Ascending aorta (tissue), 2 donors: Measurements from ENCODE around the gene STX8. TPM values are rescaled to one million over a fixed set of nuclear protein-coding genes. Genes with fewer than 3 reads are reported as not detected.

ENCODE experiments used
- DNase-seq, 2 donors: peaks; one replicate each; pipeline ENCODE4 v3.0.0-alpha.2; 2019; ENCODE audit warnings: low spot score in 2 of 2
- H3K27ac ChIP-seq, 2 donors: fragments of 200-600 bp; sonication (generic); one replicate each; pipeline ENCODE4 v1.5.1; 2016 to 2017; ENCODE audit warnings: mild to moderate bottlenecking in 1 of 2
- H3K27me3 ChIP-seq: fragments of 200-600 bp; sonication (generic); one replicate; pipeline ENCODE4 v1.5.1; 2017
- H3K36me3 ChIP-seq, 2 donors: fragments of 200-600 bp; sonication (generic); one replicate each; pipeline ENCODE4 v1.5.1; 2016
- H3K4me1 ChIP-seq, 2 donors: fragments of 200-600 bp; sonication (generic); one replicate each; pipeline ENCODE4 v1.5.1; 2016 to 2017; ENCODE audit warnings: mild to moderate bottlenecking in 1 of 2
- H3K4me3 ChIP-seq, 2 donors: fragments of 200-600 bp; sonication (generic); one replicate each; pipeline ENCODE4 v1.5.1; 2016 to 2017; ENCODE audit warnings: mild to moderate bottlenecking in 1 of 2
- H3K9me3 ChIP-seq, 2 donors: fragments of 200-600 bp; sonication (generic); one replicate each; pipeline ENCODE4 v1.5.1; 2016
- intact Hi-C: fragments of 100-400 bp; cut with DNase I; formaldehyde crosslinking; loops from one replicate; pipeline ENCODE4 v1.15.1; 2023
- total RNA-seq: library from RNA; depleted of rRNA; stranded (reverse); fragments of >200 nt; gene quantifications from one replicate; pipeline ENCODE4 v1.1.0, GENCODE V29; 2016
- TF ChIP-seq, protein P1 (sequence below), 3 experiments: fragments of 200-600 bp in 2 of 3; fragments of 450-650 bp in 1 of 3; sonication (generic) in 2 of 3; IDR thresholded peaks; one replicate each; pipeline ENCODE4 v1.5.1; 2016 to 2019; ENCODE audit warnings: antibody characterized with exemption in 3 of 3, mild to moderate bottlenecking in 1 of 3, moderate library complexity in 1 of 3

Gene STX8
- total RNA-seq, 1 donor from 2014 or later, result 7.6 TPM

DNA sequence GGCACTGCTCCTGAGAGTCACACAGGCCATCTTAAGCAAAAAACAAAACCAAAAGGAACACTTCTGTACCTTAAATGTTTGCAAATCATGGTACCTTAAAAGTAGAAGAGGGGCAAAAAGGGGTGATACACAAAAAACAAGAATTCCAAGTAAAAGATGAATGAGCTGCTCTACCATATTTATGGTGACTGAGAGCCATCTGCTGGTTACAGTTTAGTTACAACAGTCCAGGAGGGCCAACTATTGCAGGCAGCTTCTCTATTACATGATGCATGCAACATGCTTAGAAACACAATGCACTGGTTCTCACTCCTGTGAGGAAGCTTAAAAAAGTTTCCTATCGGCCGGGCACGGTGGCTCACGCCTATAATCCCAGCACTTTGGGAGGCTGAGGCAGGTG is 53.5 kb downstream of the STX8 start:
- H3K4me1 ChIP-seq, result no peaks in the 10 kb centered on the region
- no peak for DNase-seq
- H3K9me3 ChIP-seq, result no peaks in the 10 kb centered on the region
- TF ChIP-seq, protein P1, sequence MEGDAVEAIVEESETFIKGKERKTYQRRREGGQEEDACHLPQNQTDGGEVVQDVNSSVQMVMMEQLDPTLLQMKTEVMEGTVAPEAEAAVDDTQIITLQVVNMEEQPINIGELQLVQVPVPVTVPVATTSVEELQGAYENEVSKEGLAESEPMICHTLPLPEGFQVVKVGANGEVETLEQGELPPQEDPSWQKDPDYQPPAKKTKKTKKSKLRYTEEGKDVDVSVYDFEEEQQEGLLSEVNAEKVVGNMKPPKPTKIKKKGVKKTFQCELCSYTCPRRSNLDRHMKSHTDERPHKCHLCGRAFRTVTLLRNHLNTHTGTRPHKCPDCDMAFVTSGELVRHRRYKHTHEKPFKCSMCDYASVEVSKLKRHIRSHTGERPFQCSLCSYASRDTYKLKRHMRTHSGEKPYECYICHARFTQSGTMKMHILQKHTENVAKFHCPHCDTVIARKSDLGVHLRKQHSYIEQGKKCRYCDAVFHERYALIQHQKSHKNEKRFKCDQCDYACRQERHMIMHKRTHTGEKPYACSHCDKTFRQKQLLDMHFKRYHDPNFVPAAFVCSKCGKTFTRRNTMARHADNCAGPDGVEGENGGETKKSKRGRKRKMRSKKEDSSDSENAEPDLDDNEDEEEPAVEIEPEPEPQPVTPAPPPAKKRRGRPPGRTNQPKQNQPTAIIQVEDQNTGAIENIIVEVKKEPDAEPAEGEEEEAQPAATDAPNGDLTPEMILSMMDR (IDR thresholded peaks at IDR 0.05), result peak in 2 of 3 experiments; percentile 48 to 59
- no peak overlapping the region for H3K4me3 ChIP-seq
- intact Hi-C loops, result loop anchor here (10.0 kb wide), 1 partner anchor 347 kb away; no protein-coding TSS in a partner anchor
- H3K36me3 ChIP-seq, result no peaks in the 10 kb centered on the region
- no peaks in the 10 kb centered on the region for H3K27me3 ChIP-seq
- H3K27ac ChIP-seq, result no peak overlapping the region

DNA sequence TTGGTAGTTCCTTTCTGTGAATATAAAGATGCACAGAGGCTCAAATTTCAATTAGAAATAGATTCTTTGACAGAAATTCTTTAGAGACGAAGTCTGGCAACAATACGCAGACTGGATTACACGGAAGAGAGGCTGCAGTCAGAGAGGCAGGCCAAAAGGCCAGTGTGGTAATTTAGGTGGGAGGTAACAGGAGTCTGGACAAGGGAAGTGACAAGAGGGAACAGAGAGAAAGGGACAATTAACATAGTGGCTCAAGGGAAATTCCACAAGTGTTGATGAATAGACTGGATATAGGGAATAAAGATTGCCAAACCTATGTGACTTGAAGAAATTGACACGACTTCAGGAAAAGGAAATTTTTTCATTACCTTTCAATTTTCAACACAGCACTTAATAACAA is 54.6 kb downstream of the STX8 start:
- no peak overlapping the region for H3K4me3 ChIP-seq
- H3K27ac ChIP-seq, result no peak overlapping the region
- H3K36me3 ChIP-seq, result no peaks in the 10 kb centered on the region
- DNase-seq, result no peak
- TF ChIP-seq, protein P1 (IDR thresholded peaks at IDR 0.05), result no peak
- H3K9me3 ChIP-seq, result no peaks in the 10 kb centered on the region
- H3K27me3 ChIP-seq, result no peaks in the 10 kb centered on the region
- no peaks in the 10 kb centered on the region for H3K4me1 ChIP-seq
- intact Hi-C loops, result loop anchor here (2.0 to 10.0 kb wide), 2 partner anchors 346 to 530 kb away; no protein-coding TSS in a partner anchor

DNA sequence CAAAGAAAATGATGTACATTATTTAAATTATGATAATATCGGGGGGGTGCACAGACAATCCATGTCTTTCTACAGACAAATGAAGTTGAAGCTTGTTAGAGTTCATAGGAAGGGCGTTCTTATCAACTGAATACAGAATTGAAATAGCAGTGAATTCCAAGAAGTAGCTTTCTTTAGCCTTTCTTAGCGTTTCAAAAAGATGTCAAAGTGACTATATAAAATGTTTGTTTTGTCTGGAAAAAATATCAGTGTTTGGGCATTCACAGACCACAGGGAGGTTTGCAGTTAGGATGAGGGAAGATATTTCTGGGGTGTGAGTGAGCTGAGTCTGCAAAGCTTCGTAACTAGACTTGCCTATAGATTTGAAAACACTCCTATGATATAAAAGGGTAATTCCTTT is 55.0 kb downstream of the STX8 start:
- TF ChIP-seq, protein P1 (IDR thresholded peaks at IDR 0.05), result no peak
- intact Hi-C loops, result loop anchor here (2.0 to 10.0 kb wide), 2 partner anchors 346 to 530 kb away; no protein-coding TSS in a partner anchor

DNA sequence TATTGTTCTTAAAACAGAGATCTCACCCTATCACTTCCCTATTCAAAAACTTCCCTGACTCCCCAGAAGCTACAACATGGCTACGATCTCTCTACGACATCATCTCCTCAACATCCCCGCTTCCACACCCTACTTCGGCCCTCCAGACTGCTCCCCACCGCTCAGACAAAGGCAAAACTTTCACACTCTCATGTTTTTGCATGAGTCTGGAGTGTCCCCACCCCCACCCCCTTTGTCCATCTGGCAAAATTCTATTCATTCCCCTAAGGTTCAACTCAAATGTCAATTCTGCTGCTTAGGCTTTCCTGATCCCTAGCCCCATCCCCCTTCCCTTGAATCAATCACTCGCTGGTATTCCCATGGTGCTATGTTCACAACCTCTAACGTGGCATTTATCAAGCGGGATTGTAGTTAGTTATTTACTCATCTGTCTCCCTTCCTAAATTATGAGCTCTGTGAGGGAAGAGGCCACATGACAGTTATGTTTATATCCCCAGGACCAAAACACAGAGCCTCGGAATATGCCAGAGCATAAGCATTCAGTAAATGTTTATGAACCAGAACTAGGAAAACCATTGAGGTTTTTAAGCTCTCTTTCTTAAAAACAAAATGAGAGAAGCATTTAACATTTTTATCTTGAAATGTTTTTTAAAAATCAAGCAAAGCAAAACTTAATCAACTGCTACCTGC is 55.9 kb downstream of the STX8 start:
- no peaks in the 10 kb centered on the region for H3K4me1 ChIP-seq
- no peak overlapping the region for H3K4me3 ChIP-seq
- DNase-seq, result no peak
- intact Hi-C loops, result loop anchor here (2.0 to 10.0 kb wide), 2 partner anchors 345 to 529 kb away; no protein-coding TSS in a partner anchor
- H3K27me3 ChIP-seq, result no peaks in the 10 kb centered on the region
- TF ChIP-seq, protein P1 (IDR thresholded peaks at IDR 0.05), result no peak
- H3K36me3 ChIP-seq, result no peaks in the 10 kb centered on the region
- no peak overlapping the region for H3K27ac ChIP-seq
- H3K9me3 ChIP-seq, result no peaks in the 10 kb centered on the region

More for the DNA sequence above, 55.0 kb downstream of the STX8 start:
- no peaks in the 10 kb centered on the region for H3K36me3 ChIP-seq
- H3K27me3 ChIP-seq, result no peaks in the 10 kb centered on the region
- no peaks in the 10 kb centered on the region for H3K9me3 ChIP-seq
- H3K4me1 ChIP-seq, result no peaks in the 10 kb centered on the region
- H3K27ac ChIP-seq, result no peak overlapping the region
- H3K4me3 ChIP-seq, result no peak overlapping the region
- DNase-seq, result no peak

DNA sequence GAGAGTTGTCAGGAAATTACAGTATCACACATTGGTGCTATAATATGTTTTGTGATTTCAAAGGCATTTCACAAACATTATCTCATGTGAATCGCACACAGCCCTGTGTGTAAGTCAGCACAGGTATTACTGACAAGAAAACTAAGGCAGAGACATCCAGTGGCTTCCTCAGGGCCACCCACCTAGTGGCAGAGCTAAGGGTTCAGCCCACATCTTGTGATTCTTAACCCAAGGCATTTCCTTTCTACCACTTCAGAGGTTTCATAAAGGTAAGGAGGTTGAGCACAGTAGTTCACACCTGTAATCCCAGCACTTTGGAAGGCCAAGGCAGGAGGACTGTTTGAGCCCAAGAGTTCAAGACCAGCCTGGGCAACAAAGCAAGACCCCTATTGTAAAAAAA is 58.2 kb downstream of the STX8 start:
- Histone ChIP-seq H3K36me3 (no peaks in the 10 kb centered on the region), H3K27me3 (no peaks in the 10 kb centered on the region), H3K9me3 (no peaks in the 10 kb centered on the region), H3K4me3 (no peak overlapping the region), H3K4me1 (no peaks in the 10 kb centered on the region), H3K27ac (no peak overlapping the region)
- intact Hi-C loops, result no loop called here
- TF ChIP-seq, protein P1 (IDR thresholded peaks at IDR 0.05), result no peak
- no peak for DNase-seq
